Measurements from ENCODE around the gene MUC4.

Gene MUC4

GRCh38 chr3:195805181-195805580 lies 6.5 kb downstream of the MUC4 start:
- no peak for DNase-seq (ENCODE audit: low read depth)
- TF ChIP-seq CTCF (IDR thresholded peaks at IDR 0.05; ENCODE audit: low read depth, low read length, missing control alignments) = no peak
- in situ Hi-C loops (cut with HindIII; ENCODE audit: low sequenced_read_pairs) = no loop called here

GRCh38 chr3:195803289-195803908 lies 8.3 kb downstream of the MUC4 start:
- TF ChIP-seq CTCF (IDR thresholded peaks at IDR 0.05; ENCODE audit: low read depth, low read length, missing control alignments) = no peak
- DNase-seq (ENCODE audit: low read depth) = no peak
- in situ Hi-C loops (cut with HindIII; ENCODE audit: low sequenced_read_pairs) = no loop called here
- no peak overlapping the region for H3K4me3 ChIP-seq (ENCODE audit: low read depth, low read length)

More at GRCh38 chr3:195805181-195805580, 6.5 kb downstream of the MUC4 start:
- H3K4me3 ChIP-seq (ENCODE audit: low read depth, low read length) = no peak overlapping the region

GRCh38 chr3:195802795-195803194 lies 8.9 kb downstream of the MUC4 start:
- H3K4me3 ChIP-seq (ENCODE audit: low read depth, low read length) = no peak overlapping the region
- no peak for TF ChIP-seq CTCF (IDR thresholded peaks at IDR 0.05; ENCODE audit: low read depth, low read length, missing control alignments)
- in situ Hi-C loops (cut with HindIII; ENCODE audit: low sequenced_read_pairs) = no loop called here
- no peak for DNase-seq (ENCODE audit: low read depth)

GRCh38 chr3:195802261-195802701 lies 9.4 kb downstream of the MUC4 start:
- in situ Hi-C loops (cut with HindIII; ENCODE audit: low sequenced_read_pairs) = no loop called here
- no peak overlapping the region for H3K4me3 ChIP-seq (ENCODE audit: low read depth, low read length)
- no peak for TF ChIP-seq CTCF (IDR thresholded peaks at IDR 0.05; ENCODE audit: low read depth, low read length, missing control alignments)
- no peak for DNase-seq (ENCODE audit: low read depth)

GRCh38 chr3:195801251-195802183 lies 10.2 kb downstream of the MUC4 start:
- TF ChIP-seq CTCF (IDR thresholded peaks at IDR 0.05; ENCODE audit: low read depth, low read length, missing control alignments) = no peak
- no peak for DNase-seq (ENCODE audit: low read depth)
- in situ Hi-C loops (cut with HindIII; ENCODE audit: low sequenced_read_pairs) = no loop called here
- H3K4me3 ChIP-seq (ENCODE audit: low read depth, low read length) = no peak overlapping the region

- no peak for DNase-seq (ENCODE audit: low read depth)
- no peak overlapping the region for H3K4me3 ChIP-seq (ENCODE audit: low read depth, low read length)
- no peak for TF ChIP-seq CTCF (IDR thresholded peaks at IDR 0.05; ENCODE audit: low read depth, low read length, missing control alignments)
- in situ Hi-C loops (cut with HindIII; ENCODE audit: low sequenced_read_pairs) = no loop called here
Observed at GRCh38 chr3:195800240-195800639, 11.5 kb downstream of the MUC4 start.
